ENCODE results near the gene FAM193B.

FAM193B gene

GRCh38 chr5:177595991-177596774 lies 41.8 kb upstream of the FAM193B start:
- in situ Hi-C loops (cut with HindIII; ENCODE audit: low pct_ligation_motif_present, low sequenced_read_pairs) = no loop called here
- H3K27ac ChIP-seq = no peak overlapping the region
- H3K36me3 ChIP-seq (replicated peaks) = peaks cover 33% of the 10 kb centered on the region
- no peak for TF ChIP-seq CTCF (IDR thresholded peaks at IDR 0.05; ENCODE audit: low read depth, low read length, missing control alignments)
- DNase-seq = no peak
- no peak overlapping the region for H3K4me3 ChIP-seq (ENCODE audit: low read depth, low read length)
- no peaks in the 10 kb centered on the region for H3K27me3 ChIP-seq (replicated peaks)

- no peak for TF ChIP-seq CTCF (IDR thresholded peaks at IDR 0.05; ENCODE audit: low read depth, low read length, missing control alignments)
- Histone ChIP-seq H3K27me3 (replicated peaks) (no peaks in the 10 kb centered on the region), H3K36me3 (replicated peaks) (peaks cover 33% of the 10 kb centered on the region), H3K27ac (no peak overlapping the region), H3K4me3 (ENCODE audit: low read depth, low read length) (no peak overlapping the region)
- in situ Hi-C loops (cut with HindIII; ENCODE audit: low pct_ligation_motif_present, low sequenced_read_pairs) = no loop called here
- no peak for DNase-seq
Observed at GRCh38 chr5:177595026-177595585, 40.7 kb upstream of the FAM193B start.

GRCh38 chr5:177594071-177594470 lies 39.7 kb upstream of the FAM193B start:
- Histone ChIP-seq H3K27ac (no peak overlapping the region), H3K4me3 (ENCODE audit: low read depth, low read length) (no peak overlapping the region), H3K27me3 (replicated peaks) (peaks cover 2% of the 10 kb centered on the region), H3K36me3 (replicated peaks) (peaks cover 33% of the 10 kb centered on the region)
- in situ Hi-C loops (cut with HindIII; ENCODE audit: low pct_ligation_motif_present, low sequenced_read_pairs) = no loop called here
- TF ChIP-seq CTCF (IDR thresholded peaks at IDR 0.05; ENCODE audit: low read depth, low read length, missing control alignments) = no peak
- no peak for DNase-seq

- no peak for TF ChIP-seq CTCF (IDR thresholded peaks at IDR 0.05; ENCODE audit: low read depth, low read length, missing control alignments)
- in situ Hi-C loops (cut with HindIII; ENCODE audit: low pct_ligation_motif_present, low sequenced_read_pairs) = no loop called here
- Histone ChIP-seq H3K36me3 (replicated peaks) (peaks cover 33% of the 10 kb centered on the region), H3K4me3 (ENCODE audit: low read depth, low read length) (peak overlapping the region; percentile 98), H3K27ac (no peak overlapping the region), H3K27me3 (replicated peaks) (peaks cover 2% of the 10 kb centered on the region)
- DNase-seq = no peak
Observed at GRCh38 chr5:177593511-177593910, 39.1 kb upstream of the FAM193B start.

GRCh38 chr5:177592905-177593304 lies 38.5 kb upstream of the FAM193B start:
- peak overlapping the region; percentile 91 for H3K27ac ChIP-seq
- peaks cover 2% of the 10 kb centered on the region for H3K27me3 ChIP-seq (replicated peaks)
- TF ChIP-seq CTCF (IDR thresholded peaks at IDR 0.05; ENCODE audit: low read depth, low read length, missing control alignments) = no peak
- peaks cover 33% of the 10 kb centered on the region for H3K36me3 ChIP-seq (replicated peaks)
- in situ Hi-C loops (cut with HindIII; ENCODE audit: low pct_ligation_motif_present, low sequenced_read_pairs) = no loop called here
- DNase-seq = no peak
- peak overlapping the region; percentile 98 for H3K4me3 ChIP-seq (ENCODE audit: low read depth, low read length)

All from brain microvascular endothelial cell (primary cell).